HEK293T (cell line): ENCODE results near the gene GBP6.
"Not testable (repeated sequence)": the region's sequence is repeated elsewhere in the genome, so short reads cannot be mapped to it uniquely, and the experiment has no call there.

Experiments used
- CTCF ChIA-PET: fragments of 350-600 bp; formaldehyde crosslinking; extraction: SDS; loops from one replicate; lab custom pipeline; 2021; ENCODE audit warnings: antibody characterized with exemption, inconsistent platforms; lab: Yijun Ruan, JAX
- POLR2A ChIA-PET: fragments of 350-600 bp; formaldehyde crosslinking; extraction: SDS; loops from one replicate; lab custom pipeline; 2020; ENCODE audit warnings: antibody characterized with exemption, inconsistent platforms; lab: Yijun Ruan, JAX
- DNase-seq: peaks from one replicate; pipeline ENCODE4 v3.0.0; 2012; ENCODE audit warnings: mixed read lengths; ENCODE audit errors: extremely low spot score
- ARNT ChIP-seq: fragments of 450-650 bp; IDR thresholded peaks from 2 replicates; pipeline ENCODE4 v1.6.1; 2017; ENCODE audit warnings: mild to moderate bottlenecking
- BHLHE40 ChIP-seq: fragments of 450-650 bp; IDR thresholded peaks from 2 replicates; pipeline ENCODE4 v1.6.1; 2016; ENCODE audit warnings: mild to moderate bottlenecking, moderate library complexity, borderline replicate concordance
- CTBP1 ChIP-seq: fragments of 450-650 bp; IDR thresholded peaks from 2 replicates; pipeline ENCODE4 v1.6.1; 2016; ENCODE audit warnings: borderline replicate concordance
- ELF4 ChIP-seq: fragments of 450-650 bp; IDR thresholded peaks from 2 replicates; pipeline ENCODE4 v1.6.1; 2017; ENCODE audit warnings: antibody characterized with exemption
- FOXA1 ChIP-seq: fragments of 450-650 bp; IDR thresholded peaks from 2 replicates; pipeline ENCODE4 v1.6.1; 2016; ENCODE audit warnings: mild to moderate bottlenecking
- FOXK2 ChIP-seq: fragments of 450-650 bp; IDR thresholded peaks from 2 replicates; pipeline ENCODE4 v1.6.1; 2016; ENCODE audit warnings: mild to moderate bottlenecking
- FOXM1 ChIP-seq: fragments of 450-650 bp; IDR thresholded peaks from 2 replicates; pipeline ENCODE4 v1.6.1; 2017; ENCODE audit warnings: mild to moderate bottlenecking, borderline replicate concordance
- HDGF ChIP-seq: fragments of 450-650 bp; IDR thresholded peaks from 2 replicates; pipeline ENCODE4 v1.6.1; 2017; ENCODE audit warnings: antibody characterized with exemption, borderline replicate concordance
- L3MBTL2 ChIP-seq: fragments of 450-650 bp; conservative IDR thresholded peaks from 2 replicates; pipeline ENCODE4 v1.6.1; 2016; ENCODE audit warnings: mild to moderate bottlenecking
- LEF1 ChIP-seq: fragments of 450-650 bp; IDR thresholded peaks from 2 replicates; pipeline ENCODE4 v1.6.1; 2017; ENCODE audit warnings: mild to moderate bottlenecking, borderline replicate concordance
- NFRKB ChIP-seq: fragments of 450-650 bp; IDR thresholded peaks from 2 replicates; pipeline ENCODE4 v1.6.1; 2016; ENCODE audit warnings: mild to moderate bottlenecking, moderate library complexity
- SP1 ChIP-seq: fragments of 450-650 bp; IDR thresholded peaks from 2 replicates; pipeline ENCODE4 v1.6.1; 2017
- SUZ12 ChIP-seq: fragments of 450-650 bp; IDR thresholded peaks from 2 replicates; pipeline ENCODE4 v1.6.1; 2016; ENCODE audit warnings: mild to moderate bottlenecking
- TARDBP ChIP-seq: fragments of 450-650 bp; IDR thresholded peaks from 2 replicates; pipeline ENCODE4 v1.6.1; 2016
- ZNF384 ChIP-seq: fragments of 450-650 bp; IDR thresholded peaks from 2 replicates; pipeline ENCODE4 v1.6.1; 2016
- TF ChIP-seq, protein P1 (sequence below): fragments of 450-650 bp; IDR thresholded peaks from 2 replicates; pipeline ENCODE4 v1.6.1; 2016

Gene GBP6

DNA sequence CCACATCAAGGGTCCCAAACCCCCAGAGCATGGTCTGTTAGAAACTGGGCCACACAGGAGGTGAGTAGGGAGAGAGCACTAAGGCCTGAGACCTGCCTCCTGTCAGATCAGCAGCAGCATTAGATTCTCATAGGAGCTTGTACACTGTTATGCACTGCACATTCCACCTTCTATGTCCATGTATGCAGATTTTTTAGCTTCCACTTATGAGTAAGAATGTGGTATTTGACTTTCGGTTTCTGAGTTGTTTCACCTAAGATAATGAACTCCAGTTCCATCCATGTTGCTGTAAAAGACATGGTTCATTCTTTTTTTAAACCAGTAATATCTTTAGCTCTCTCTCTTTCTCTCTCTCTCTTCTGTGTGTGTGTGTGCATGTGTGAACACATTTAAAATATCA, 663 bp upstream of the GBP6 start:
- no peak for TF ChIP-seq L3MBTL2
- no peak for TF ChIP-seq ZNF384
- TF ChIP-seq SUZ12: no peak
- TF ChIP-seq SP1: no peak
- no peak for TF ChIP-seq LEF1
- TF ChIP-seq ELF4: no peak
- TF ChIP-seq FOXM1: no peak
- no peak for TF ChIP-seq CTBP1
- TF ChIP-seq FOXK2: no peak
- ChIA-PET CTCF (no interaction called here), POLR2A (no interaction called here)
- no peak for DNase-seq

DNA sequence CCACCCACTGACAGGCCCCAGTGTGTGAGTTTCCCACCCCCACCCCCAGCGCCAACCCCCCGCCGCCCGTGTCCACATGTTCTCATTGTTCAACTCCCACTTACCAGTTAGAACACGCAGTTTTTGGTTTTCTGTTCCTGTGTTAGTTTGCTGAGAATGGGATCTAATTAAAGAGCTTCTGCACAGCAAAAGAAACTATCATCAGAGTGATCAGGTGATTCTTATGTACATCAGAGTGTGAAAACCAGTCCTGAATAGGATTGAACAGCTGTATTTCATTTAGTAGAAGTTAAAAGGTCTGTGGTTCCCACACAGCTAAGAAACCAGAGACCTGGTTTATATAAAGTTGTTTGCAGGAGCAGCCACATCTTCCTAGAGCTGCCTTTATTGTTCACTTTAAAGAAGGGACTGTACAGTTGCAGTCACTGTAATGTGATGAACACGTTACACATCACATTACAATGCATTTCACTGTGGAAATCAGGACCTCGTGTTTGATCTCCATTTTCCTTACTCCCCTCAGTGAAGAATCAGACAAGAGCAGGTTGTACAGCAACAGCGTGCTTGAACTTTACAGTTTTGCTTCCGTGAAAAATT, 1.2 kb downstream of the GBP6 start:
- ChIA-PET CTCF (no interaction called here), POLR2A (no interaction called here)
- no peak for TF ChIP-seq FOXA1
- no peak for TF ChIP-seq SUZ12
- TF ChIP-seq BHLHE40: no peak
- no peak for TF ChIP-seq CTBP1
- TF ChIP-seq L3MBTL2: no peak
- TF ChIP-seq, protein P1, sequence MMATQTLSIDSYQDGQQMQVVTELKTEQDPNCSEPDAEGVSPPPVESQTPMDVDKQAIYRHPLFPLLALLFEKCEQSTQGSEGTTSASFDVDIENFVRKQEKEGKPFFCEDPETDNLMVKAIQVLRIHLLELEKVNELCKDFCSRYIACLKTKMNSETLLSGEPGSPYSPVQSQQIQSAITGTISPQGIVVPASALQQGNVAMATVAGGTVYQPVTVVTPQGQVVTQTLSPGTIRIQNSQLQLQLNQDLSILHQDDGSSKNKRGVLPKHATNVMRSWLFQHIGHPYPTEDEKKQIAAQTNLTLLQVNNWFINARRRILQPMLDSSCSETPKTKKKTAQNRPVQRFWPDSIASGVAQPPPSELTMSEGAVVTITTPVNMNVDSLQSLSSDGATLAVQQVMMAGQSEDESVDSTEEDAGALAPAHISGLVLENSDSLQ: no peak
- no peak for TF ChIP-seq SP1
- TF ChIP-seq NFRKB: no peak
- no peak for TF ChIP-seq FOXM1
- no peak for TF ChIP-seq FOXK2
- no peak for DNase-seq

DNA sequence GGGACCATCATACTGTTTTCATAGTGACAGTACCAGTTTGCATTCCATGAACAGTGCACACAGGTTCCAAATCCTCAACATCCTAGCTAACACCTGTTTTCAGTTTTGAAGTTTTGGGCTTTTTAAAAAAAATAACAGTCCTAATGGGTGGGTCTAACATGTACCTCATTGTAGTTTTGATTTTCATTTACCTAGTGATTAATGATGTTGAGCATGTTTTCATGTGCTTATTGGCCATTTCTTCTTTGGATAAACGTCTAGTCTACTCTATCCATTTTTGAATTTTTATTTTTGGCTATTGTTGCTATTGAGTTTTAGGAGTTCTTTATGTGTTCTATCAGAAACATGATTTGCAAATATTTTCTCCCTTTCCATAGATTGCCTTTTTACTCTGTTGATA, 3.4 kb downstream of the GBP6 start:
- no peak for DNase-seq
- CTCF ChIA-PET: interaction anchor here (1.3 kb wide), 1 partner anchor 9 kb away, joined by 4 read pairs; no protein-coding TSS in a partner anchor
- POLR2A ChIA-PET: no interaction called here
- TF ChIP-seq L3MBTL2 (no peak), ARNT (no peak)

DNA sequence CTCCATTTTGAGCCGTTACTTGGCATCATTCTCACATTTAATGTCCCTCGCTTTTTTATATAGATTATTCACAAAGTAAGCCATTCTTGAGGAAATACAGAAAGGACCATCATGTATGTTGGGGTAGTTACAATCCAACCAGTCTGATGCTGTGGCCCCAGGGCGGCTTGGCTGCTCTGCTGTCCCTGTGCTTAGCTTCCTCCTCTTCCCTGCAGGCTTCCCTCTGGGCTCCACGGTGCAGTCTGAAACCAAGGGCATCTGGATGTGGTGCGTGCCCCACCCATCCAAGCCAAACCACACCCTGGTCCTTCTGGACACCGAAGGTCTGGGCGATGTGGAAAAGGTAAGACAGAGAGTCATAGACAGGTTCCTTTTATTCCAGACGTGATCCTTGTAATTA, 5.5 kb downstream of the GBP6 start:
- no peak for DNase-seq
- TF ChIP-seq, protein P1: no peak
- TF ChIP-seq HDGF (no peak), ZNF384 (no peak), BHLHE40 (no peak), NFRKB (no peak), ELF4 (no peak), ARNT (no peak), FOXK2 (no peak), TARDBP (no peak), SUZ12 (no peak), CTBP1 (no peak), SP1 (no peak), L3MBTL2 (no peak), LEF1 (no peak), FOXA1 (no peak), FOXM1 (no peak)
- CTCF ChIA-PET: no interaction called here
- POLR2A ChIA-PET: no interaction called here

DNA sequence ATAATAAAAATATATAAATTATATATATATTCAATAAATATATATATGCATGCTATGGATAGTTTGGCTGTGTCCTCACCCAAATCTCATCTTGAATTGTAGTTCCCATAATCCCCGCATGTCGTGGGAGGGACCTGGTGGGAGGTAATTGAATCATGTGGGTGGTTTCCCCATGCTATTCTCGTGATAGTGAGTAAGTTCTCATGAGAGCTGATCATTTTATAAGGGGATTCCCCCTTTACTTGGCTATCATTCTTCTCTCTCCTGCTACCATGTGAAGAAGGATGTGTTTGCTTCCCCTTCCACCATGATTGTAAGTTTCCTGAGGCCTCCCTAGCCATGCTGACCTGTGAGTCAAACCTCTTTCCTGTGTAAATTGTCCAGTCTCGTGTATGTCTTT, 10.0 kb downstream of the GBP6 start:
- CTCF ChIA-PET, DNase-seq, POLR2A ChIA-PET: not testable (repeated sequence)

DNA sequence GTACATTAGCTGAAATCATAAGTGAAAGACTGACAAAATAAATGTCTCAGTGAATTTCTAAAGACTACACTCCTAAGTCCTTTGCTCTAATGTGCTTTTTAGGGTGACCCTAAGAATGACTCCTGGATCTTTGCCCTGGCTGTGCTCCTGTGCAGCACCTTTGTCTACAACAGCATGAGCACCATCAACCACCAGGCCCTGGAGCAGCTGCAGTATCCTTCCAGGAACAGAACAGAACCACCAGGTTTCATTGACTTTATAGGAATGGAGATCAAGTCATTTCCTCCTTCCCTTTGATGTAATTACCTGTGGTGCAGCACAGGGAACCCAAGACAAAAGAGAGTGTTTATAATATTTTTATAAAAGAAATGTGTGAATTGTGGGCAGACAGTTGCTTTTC, 14.1 kb downstream of the GBP6 start:
- TF ChIP-seq TARDBP (no peak), BHLHE40 (no peak), NFRKB (no peak)
- TF ChIP-seq, protein P1: no peak
- no peak for DNase-seq
- ChIA-PET CTCF (no interaction called here), POLR2A (no interaction called here)

DNA sequence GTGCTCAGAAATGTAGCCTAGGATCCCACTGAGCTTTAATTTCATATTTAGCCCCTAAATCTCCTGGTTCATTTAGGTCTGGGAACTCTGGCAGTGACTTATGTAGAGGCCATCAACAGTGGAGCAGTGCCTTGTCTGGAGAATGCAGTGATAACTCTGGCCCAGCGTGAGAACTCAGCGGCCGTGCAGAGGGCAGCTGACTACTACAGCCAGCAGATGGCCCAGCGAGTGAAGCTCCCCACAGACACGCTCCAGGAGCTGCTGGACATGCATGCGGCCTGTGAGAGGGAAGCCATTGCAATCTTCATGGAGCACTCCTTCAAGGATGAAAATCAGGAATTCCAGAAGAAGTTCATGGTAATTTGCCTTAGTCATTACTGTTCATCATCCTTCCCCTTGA, 17.8 kb downstream of the GBP6 start:
- TF ChIP-seq BHLHE40 (no peak), FOXK2 (no peak), SP1 (no peak), NFRKB (no peak), FOXA1 (no peak), TARDBP (no peak), HDGF (no peak), ARNT (no peak), ELF4 (no peak), ZNF384 (no peak), SUZ12 (no peak)
- ChIA-PET POLR2A (no interaction called here), CTCF (no interaction called here)
- no peak for DNase-seq
